GM18507 (cell line): ENCODE data around the gene ARHGEF5.
"Not testable (repeated sequence)": the region's sequence is repeated elsewhere in the genome, so short reads cannot be mapped to it uniquely, and the experiment has no call there.

Experiments
- DNase-seq: peaks from one replicate; pipeline ENCODE4 v3.0.0; 2011; ENCODE audit warnings: low read depth; ENCODE audit not compliant: insufficient read length; ENCODE audit errors: extremely low spot score
- FAIRE-seq: peaks from 2 replicates; lab custom pipeline; 2011; peaks lifted over from hg19 to GRCh38; lab: Jason Lieb, UNC

The ARHGEF5 gene

GRCh38 chr7:144369221-144369620 is 14.0 kb downstream of the ARHGEF5 start:
- DNase-seq, FAIRE-seq: not testable (repeated sequence)

- FAIRE-seq (no peak), DNase-seq (no peak)
Observed at GRCh38 chr7:144378651-144379050, 23.4 kb downstream of the ARHGEF5 start.

- FAIRE-seq, result no peak
- no peak for DNase-seq
Observed at GRCh38 chr7:144379776-144380384, 24.7 kb downstream of the ARHGEF5 start.

GRCh38 chr7:144384071-144384470 is 28.9 kb downstream of the ARHGEF5 start:
- FAIRE-seq (no peak), DNase-seq (no peak)

- no peak for FAIRE-seq
- no peak for DNase-seq
Observed at GRCh38 chr7:144384555-144385245, 29.5 kb downstream of the ARHGEF5 start.

GRCh38 chr7:144386741-144387140 is 31.5 kb downstream of the ARHGEF5 start:
- FAIRE-seq (no peak), DNase-seq (no peak)

GRCh38 chr7:144388950-144389349 is 33.7 kb downstream of the ARHGEF5 start:
- FAIRE-seq, result no peak
- DNase-seq, result no peak

- FAIRE-seq (no peak), DNase-seq (no peak)
Observed at GRCh38 chr7:144390481-144390880, 35.3 kb downstream of the ARHGEF5 start.

- FAIRE-seq, result no peak
- DNase-seq, result no peak
Observed at GRCh38 chr7:144391014-144391413, 35.8 kb downstream of the ARHGEF5 start.

- DNase-seq (peak; percentile 47), FAIRE-seq (peak; percentile 81)
Observed at GRCh38 chr7:144391823-144392255, 36.6 kb downstream of the ARHGEF5 start.

GRCh38 chr7:144397086-144397485 is 41.9 kb downstream of the ARHGEF5 start:
- DNase-seq (no peak), FAIRE-seq (no peak)

- FAIRE-seq (no peak), DNase-seq (no peak)
Observed at GRCh38 chr7:144398291-144398690, 43.1 kb downstream of the ARHGEF5 start.

GRCh38 chr7:144398911-144399310 is 43.7 kb downstream of the ARHGEF5 start:
- DNase-seq (no peak), FAIRE-seq (no peak)

GRCh38 chr7:144399946-144400345 is 44.7 kb downstream of the ARHGEF5 start:
- no peak for DNase-seq
- FAIRE-seq, result no peak

- no peak for DNase-seq
Observed at GRCh38 chr7:144401490-144401889, 46.3 kb downstream of the ARHGEF5 start.

GRCh38 chr7:144403102-144403501 is 47.9 kb downstream of the ARHGEF5 start:
- FAIRE-seq (no peak), DNase-seq (no peak)

More at GRCh38 chr7:144401490-144401889, 46.3 kb downstream of the ARHGEF5 start:
- FAIRE-seq, result no peak

- DNase-seq, result no peak
- no peak for FAIRE-seq
Observed at GRCh38 chr7:144403649-144404061, 48.5 kb downstream of the ARHGEF5 start, which contains the start of gene NOBOX. Gene NOBOX (minus strand): TSS chr7:144403693.

- DNase-seq (no peak), FAIRE-seq (no peak)
Observed at GRCh38 chr7:144404946-144405345, 49.7 kb downstream of the ARHGEF5 start.

- DNase-seq, result no peak
- no peak for FAIRE-seq
Observed at GRCh38 chr7:144407266-144407931, 52.2 kb downstream of the ARHGEF5 start.

- no peak for FAIRE-seq
- DNase-seq, result no peak
Observed at GRCh38 chr7:144408121-144408520, 52.9 kb downstream of the ARHGEF5 start.

- no peak for FAIRE-seq
- no peak for DNase-seq
Observed at GRCh38 chr7:144410441-144410840, 55.2 kb downstream of the ARHGEF5 start.
